Measurements from ENCODE around the gene TNNI3. TPM values are rescaled to one million over a fixed set of nuclear protein-coding genes. Genes with fewer than 3 reads are reported as not detected.

TNNI3 gene
- polyA plus RNA-seq, 1 experiment, result 0.21 TPM

DNA sequence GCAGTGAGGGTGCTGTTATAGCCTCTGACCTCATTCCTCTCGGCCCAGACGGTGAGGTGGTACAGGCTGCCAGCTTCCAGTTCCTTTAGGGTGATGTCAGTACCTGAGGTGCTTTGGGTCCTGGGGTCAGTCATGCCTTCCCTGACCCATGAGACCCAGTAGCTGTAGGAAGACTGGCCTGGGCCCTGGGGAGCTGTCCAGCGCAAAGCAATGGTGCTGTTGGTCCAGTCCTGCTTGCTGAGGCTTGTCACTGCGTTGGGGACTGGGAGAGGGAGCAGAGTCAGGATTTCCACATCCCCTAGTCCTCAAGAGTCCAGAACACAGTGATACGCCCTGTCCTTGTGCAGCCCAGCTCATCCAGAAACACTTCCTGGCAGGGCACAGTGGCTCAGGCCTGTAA, 41.1 kb upstream of the TNNI3 start:
- Histone ChIP-seq H3K4me3 (ENCODE audit: low read depth, low read length) (no peak overlapping the region), H3K9me3 (ENCODE audit: control insufficient read depth, insufficient read depth, low read length) (no peaks in the 10 kb centered on the region), H3K27ac (ENCODE audit: low read depth, low read length) (no peak overlapping the region), H3K27me3 (ENCODE audit: control insufficient read depth, insufficient read depth, low read length) (no peaks in the 10 kb centered on the region)
- no peak for DNase-seq (ENCODE audit: low read depth, low spot score)
- TF ChIP-seq, protein P1, sequence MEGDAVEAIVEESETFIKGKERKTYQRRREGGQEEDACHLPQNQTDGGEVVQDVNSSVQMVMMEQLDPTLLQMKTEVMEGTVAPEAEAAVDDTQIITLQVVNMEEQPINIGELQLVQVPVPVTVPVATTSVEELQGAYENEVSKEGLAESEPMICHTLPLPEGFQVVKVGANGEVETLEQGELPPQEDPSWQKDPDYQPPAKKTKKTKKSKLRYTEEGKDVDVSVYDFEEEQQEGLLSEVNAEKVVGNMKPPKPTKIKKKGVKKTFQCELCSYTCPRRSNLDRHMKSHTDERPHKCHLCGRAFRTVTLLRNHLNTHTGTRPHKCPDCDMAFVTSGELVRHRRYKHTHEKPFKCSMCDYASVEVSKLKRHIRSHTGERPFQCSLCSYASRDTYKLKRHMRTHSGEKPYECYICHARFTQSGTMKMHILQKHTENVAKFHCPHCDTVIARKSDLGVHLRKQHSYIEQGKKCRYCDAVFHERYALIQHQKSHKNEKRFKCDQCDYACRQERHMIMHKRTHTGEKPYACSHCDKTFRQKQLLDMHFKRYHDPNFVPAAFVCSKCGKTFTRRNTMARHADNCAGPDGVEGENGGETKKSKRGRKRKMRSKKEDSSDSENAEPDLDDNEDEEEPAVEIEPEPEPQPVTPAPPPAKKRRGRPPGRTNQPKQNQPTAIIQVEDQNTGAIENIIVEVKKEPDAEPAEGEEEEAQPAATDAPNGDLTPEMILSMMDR (IDR thresholded peaks at IDR 0.05; ENCODE audit: low read depth, low read length), result no peak
- ChIA-PET CTCF (no interaction called here), POLR2A (no interaction called here)

DNA sequence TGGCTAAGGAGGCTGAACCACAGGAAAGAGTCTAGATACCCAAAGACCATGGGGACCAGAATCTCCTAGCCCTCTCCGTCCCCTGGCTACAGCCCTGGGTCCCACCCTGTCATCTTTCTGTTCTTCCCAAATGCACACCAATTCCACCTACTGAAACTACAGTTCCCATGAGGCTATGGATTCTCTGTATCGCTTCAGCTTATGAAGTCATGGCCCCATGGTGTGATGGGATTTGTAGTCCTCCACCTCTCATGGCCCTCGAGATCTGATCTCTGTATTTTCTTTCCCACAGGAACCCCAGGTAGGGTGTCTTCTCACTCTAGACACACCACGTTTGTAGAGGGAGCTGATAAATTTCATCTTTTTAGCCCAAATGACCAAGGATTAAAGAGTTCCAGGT, 40.0 kb upstream of the TNNI3 start:
- CTCF ChIA-PET, result no interaction called here
- Histone ChIP-seq H3K27me3 (ENCODE audit: control insufficient read depth, insufficient read depth, low read length) (no peaks in the 10 kb centered on the region), H3K9me3 (ENCODE audit: control insufficient read depth, insufficient read depth, low read length) (no peaks in the 10 kb centered on the region), H3K4me3 (ENCODE audit: low read depth, low read length) (no peak overlapping the region), H3K27ac (ENCODE audit: low read depth, low read length) (no peak overlapping the region)
- TF ChIP-seq, protein P1 (IDR thresholded peaks at IDR 0.05; ENCODE audit: low read depth, low read length), result no peak
- POLR2A ChIA-PET, result interaction anchor here (0.7 kb wide), 1 partner anchor 82 kb away, joined by 3 read pairs; the partner anchor contains the start of gene HSPBP1
- DNase-seq (ENCODE audit: low read depth, low spot score), result no peak

DNA sequence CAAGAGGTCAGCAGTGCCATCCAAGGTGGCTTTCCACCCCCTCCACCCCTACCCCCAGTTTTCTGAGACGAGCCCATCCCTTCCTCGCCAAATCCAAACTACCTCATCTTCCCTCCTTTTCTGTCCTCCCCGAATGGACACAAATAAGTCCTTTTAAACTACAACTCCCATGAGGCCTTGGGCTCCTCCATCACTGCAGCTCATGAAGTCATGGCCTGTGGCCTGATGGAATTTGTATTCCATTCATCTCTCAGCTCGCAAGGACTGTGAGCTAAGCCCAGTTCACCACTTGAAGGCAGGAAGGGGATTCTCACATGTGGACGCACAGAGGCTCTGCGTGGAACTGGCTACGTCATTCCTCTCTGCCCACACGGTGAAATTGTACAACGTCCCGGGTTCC, 39.3 kb upstream of the TNNI3 start:
- H3K27me3 ChIP-seq (ENCODE audit: control insufficient read depth, insufficient read depth, low read length), result no peaks in the 10 kb centered on the region
- DNase-seq (ENCODE audit: low read depth, low spot score), result no peak
- H3K9me3 ChIP-seq (ENCODE audit: control insufficient read depth, insufficient read depth, low read length), result no peaks in the 10 kb centered on the region
- TF ChIP-seq, protein P1 (IDR thresholded peaks at IDR 0.05; ENCODE audit: low read depth, low read length), result no peak
- no peak overlapping the region for H3K27ac ChIP-seq (ENCODE audit: low read depth, low read length)
- ChIA-PET CTCF (no interaction called here), POLR2A (no interaction called here)
- H3K4me3 ChIP-seq (ENCODE audit: low read depth, low read length), result no peak overlapping the region

DNA sequence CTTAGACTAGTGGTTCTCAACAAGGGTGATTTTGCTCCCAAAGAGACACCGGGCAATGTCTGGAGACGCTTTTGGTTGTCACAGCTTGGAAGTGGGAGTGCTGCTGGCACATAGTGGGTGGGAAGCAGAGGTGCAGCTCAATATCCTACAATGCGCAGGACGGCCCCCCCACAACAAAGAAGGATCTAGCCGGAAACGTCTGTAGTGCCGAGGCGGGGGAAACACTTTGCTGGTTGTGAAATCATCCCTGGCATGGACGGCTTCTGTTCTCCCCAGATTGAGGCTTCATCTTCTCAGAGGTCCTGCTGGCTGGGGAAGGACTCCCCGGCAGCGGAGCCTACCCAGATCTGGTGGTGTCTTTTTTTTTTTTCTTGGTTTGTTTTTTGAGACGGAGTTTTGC, 35.9 kb upstream of the TNNI3 start:
- Histone ChIP-seq H3K27me3 (ENCODE audit: control insufficient read depth, insufficient read depth, low read length) (no peaks in the 10 kb centered on the region), H3K9me3 (ENCODE audit: control insufficient read depth, insufficient read depth, low read length) (no peaks in the 10 kb centered on the region; the same call in 1 of the 2 replicates), H3K27ac (ENCODE audit: low read depth, low read length) (no peak overlapping the region), H3K4me3 (ENCODE audit: low read depth, low read length) (no peak overlapping the region)
- ChIA-PET POLR2A (no interaction called here), CTCF (no interaction called here)
- no peak for DNase-seq (ENCODE audit: low read depth, low spot score)
- TF ChIP-seq, protein P1 (IDR thresholded peaks at IDR 0.05; ENCODE audit: low read depth, low read length), result no peak

DNA sequence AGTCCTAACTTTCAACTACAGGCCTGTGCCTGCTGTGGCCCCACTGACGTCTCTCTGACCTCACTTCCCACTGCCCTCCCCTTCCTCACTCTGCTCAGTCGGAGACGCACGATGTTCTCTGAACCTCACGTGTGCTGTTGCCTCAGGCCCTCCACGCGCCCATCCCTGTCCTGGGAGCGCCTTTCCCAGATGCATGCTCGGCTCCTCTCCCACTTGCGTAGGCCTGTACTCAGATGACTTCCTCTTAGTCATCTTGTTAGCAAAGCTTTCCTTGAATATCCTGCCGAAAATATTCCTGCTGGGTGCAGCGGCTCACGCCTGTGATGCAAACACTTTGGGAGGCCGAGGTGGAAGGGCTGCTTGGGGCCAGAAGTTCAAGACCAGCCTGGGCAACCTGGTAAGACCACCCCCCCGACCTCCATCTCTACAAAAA, 31.9 kb upstream of the TNNI3 start:
- H3K4me3 ChIP-seq (ENCODE audit: low read depth, low read length), result no peak overlapping the region
- no peaks in the 10 kb centered on the region; the same call in 1 of the 2 replicates for H3K9me3 ChIP-seq (ENCODE audit: control insufficient read depth, insufficient read depth, low read length)
- peaks cover 10% of the 10 kb centered on the region for H3K27me3 ChIP-seq (ENCODE audit: control insufficient read depth, insufficient read depth, low read length)
- H3K27ac ChIP-seq (ENCODE audit: low read depth, low read length), result peak overlapping the region; percentile 73
- TF ChIP-seq, protein P1 (IDR thresholded peaks at IDR 0.05; ENCODE audit: low read depth, low read length), result no peak
- peak; percentile 73 for DNase-seq (ENCODE audit: low read depth, low spot score)
- POLR2A ChIA-PET, result interaction anchor here (0.6 to 1.1 kb wide), 4 partner anchors 20 to 981 kb away, joined by 3 to 5 read pairs (median 3); partner anchors contain the start of gene PTPRH
- CTCF ChIA-PET, result interaction anchor here (0.6 kb wide), 1 partner anchor 278 kb away, joined by 3 read pairs; no protein-coding TSS in a partner anchor

Measured in AG04450 (cell line).